H9 (cell line): ENCODE data around the gene NDUFB11. TPM values are rescaled to one million over a fixed set of nuclear protein-coding genes. Genes with fewer than 3 reads are reported as not detected.

Experiments
- DNase-seq: peaks from one replicate; pipeline ENCODE4 v3.0.0-alpha.2; 2017
- H2AFZ ChIP-seq: one replicate; pipeline ENCODE4 v1.6.1; 2013; ENCODE audit warnings: mild to moderate bottlenecking, low read length, control low read depth, moderate library complexity
- H2AK5ac ChIP-seq: 2 replicates; pipeline ENCODE4 v1.6.1; 2013; ENCODE audit warnings: low read length, control low read depth, mixed read lengths; ENCODE audit not compliant: insufficient read length
- H2BK120ac ChIP-seq: one replicate; pipeline ENCODE4 v1.6.1; 2013; ENCODE audit warnings: low read depth, mild to moderate bottlenecking, low read length, control low read depth, inconsistent platforms; ENCODE audit not compliant: poor library complexity, severe bottlenecking
- H2BK12ac ChIP-seq: 2 replicates; pipeline ENCODE4 v1.6.1; 2013; ENCODE audit warnings: low read length, control low read depth, mixed read lengths, low read depth; ENCODE audit not compliant: insufficient read length
- H2BK15ac ChIP-seq: 2 replicates; pipeline ENCODE4 v1.6.1; 2013; ENCODE audit warnings: low read depth, low read length, control low read depth
- H2BK20ac ChIP-seq: one replicate; pipeline ENCODE4 v1.6.1; 2013; ENCODE audit warnings: low read depth, mild to moderate bottlenecking, low read length, control low read depth, inconsistent platforms; ENCODE audit not compliant: poor library complexity, severe bottlenecking
- H2BK5ac ChIP-seq: 2 replicates; pipeline ENCODE4 v1.6.1; 2013; ENCODE audit warnings: low read length, control low read depth, mixed read lengths; ENCODE audit not compliant: insufficient read length
- H3K14ac ChIP-seq: 2 replicates; pipeline ENCODE4 v1.6.1; 2013; ENCODE audit warnings: low read length, control low read depth; ENCODE audit not compliant: insufficient read depth
- H3K18ac ChIP-seq: 2 replicates; pipeline ENCODE4 v1.6.1; 2013; ENCODE audit warnings: low read depth, mild to moderate bottlenecking, mixed read lengths, low read length, control low read depth; ENCODE audit not compliant: insufficient read length
- H3K23ac ChIP-seq: 2 replicates; pipeline ENCODE4 v1.6.1; 2013; ENCODE audit warnings: low read length, control low read depth, mixed read lengths, low read depth; ENCODE audit not compliant: insufficient read length
- H3K23me2 ChIP-seq: 2 replicates; pipeline ENCODE4 v1.6.1; 2013; ENCODE audit warnings: low read depth, mild to moderate bottlenecking, mixed read lengths, low read length, control low read depth; ENCODE audit not compliant: insufficient read length, poor library complexity, severe bottlenecking
- H3K27ac ChIP-seq: 2 replicates; pipeline ENCODE4 v1.5.1; 2013; ENCODE audit warnings: low read length, control low read depth, mixed read lengths, low read depth; ENCODE audit not compliant: insufficient read length
- H3K27me3 ChIP-seq: 2 replicates; pipeline ENCODE4 v1.6.1; 2013; ENCODE audit warnings: low read length, control low read depth, inconsistent platforms; ENCODE audit not compliant: insufficient read depth
- H3K4ac ChIP-seq: 2 replicates; pipeline ENCODE4 v1.6.1; 2013; ENCODE audit warnings: low read depth, mild to moderate bottlenecking, control low read depth, inconsistent platforms, low read length, moderate library complexity
- H3K4me1 ChIP-seq: 2 replicates; pipeline ENCODE4 v1.6.1; 2013; ENCODE audit warnings: low read length, control low read depth, inconsistent platforms; ENCODE audit not compliant: insufficient read depth
- H3K4me2 ChIP-seq: 2 replicates; pipeline ENCODE4 v1.6.1; 2013; ENCODE audit warnings: low read length, control low read depth, mixed read lengths; ENCODE audit not compliant: insufficient read length, insufficient read depth
- H3K56ac ChIP-seq: 2 replicates; pipeline ENCODE4 v1.6.1; 2013; ENCODE audit warnings: low read depth, mild to moderate bottlenecking, mixed read lengths, low read length, control low read depth; ENCODE audit not compliant: insufficient read length
- H3K79me1 ChIP-seq: 2 replicates; pipeline ENCODE4 v1.6.1; 2013; ENCODE audit warnings: low read depth, mild to moderate bottlenecking, moderate library complexity, low read length, control low read depth, inconsistent platforms; ENCODE audit not compliant: insufficient read depth, poor library complexity, severe bottlenecking
- H3K79me2 ChIP-seq: 2 replicates; pipeline ENCODE4 v1.6.1; 2013; ENCODE audit warnings: low read length, control low read depth, inconsistent platforms; ENCODE audit not compliant: insufficient read depth
- H3K9ac ChIP-seq: 2 replicates; pipeline ENCODE4 v1.6.1; 2013; ENCODE audit warnings: low read length, control low read depth, mixed read lengths; ENCODE audit not compliant: insufficient read length; ENCODE audit errors: extremely low read depth
- H3K9me3 ChIP-seq: one replicate; pipeline ENCODE4 v1.6.1; 2013; ENCODE audit warnings: low read depth, low read length, inconsistent platforms; ENCODE audit not compliant: control insufficient read depth
- H3T11ph ChIP-seq: one replicate; pipeline ENCODE4 v1.6.1; 2013; ENCODE audit warnings: mild to moderate bottlenecking, low read length, control low read depth, inconsistent platforms
- H4K20me1 ChIP-seq: one replicate; pipeline ENCODE4 v1.6.1; 2013; ENCODE audit not compliant: control insufficient read depth, insufficient read length, insufficient read depth
- H4K5ac ChIP-seq: 2 replicates; pipeline ENCODE4 v1.6.1; 2013; ENCODE audit warnings: low read depth, mild to moderate bottlenecking, mixed read lengths, low read length, control low read depth; ENCODE audit not compliant: insufficient read length
- H4K8ac ChIP-seq: replicated peaks from 2 replicates; pipeline ENCODE4 v1.6.1; 2013; ENCODE audit warnings: low read length, control low read depth, mixed read lengths, low read depth; ENCODE audit not compliant: insufficient read length
- H4K91ac ChIP-seq: 2 replicates; pipeline ENCODE4 v1.6.1; 2013; ENCODE audit warnings: low read depth, mild to moderate bottlenecking, moderate library complexity, mixed read lengths, low read length, control low read depth; ENCODE audit not compliant: insufficient read length
- H3K27ac Mint-ChIP-seq, 3 experiments: 2 replicates in 2 of 3; 3 replicates in 1 of 3; pipeline ENCODE4 v1.8.0; 2020 to 2021; ENCODE audit warnings: mixed read lengths in 3 of 3, mild to moderate bottlenecking in 1 of 3, moderate library complexity in 1 of 3
- H3K27me3 Mint-ChIP-seq: 2 replicates; pipeline ENCODE4 v1.8.0; 2021; ENCODE audit warnings: low read depth, mild to moderate bottlenecking, moderate library complexity, mixed read lengths
- H3K36me3 Mint-ChIP-seq, 3 experiments: 2 replicates in 2 of 3; 3 replicates in 1 of 3; pipeline ENCODE4 v1.8.0; 2020 to 2021; ENCODE audit warnings: low read depth in 3 of 3, mixed read lengths in 3 of 3; ENCODE audit not compliant: insufficient read depth in 1 of 3
- H3K4me1 Mint-ChIP-seq, 2 experiments: 2 replicates each; pipeline ENCODE4 v1.8.0; 2020; ENCODE audit warnings: mixed read lengths in 2 of 2
- H3K4me3 Mint-ChIP-seq, 2 experiments: 2 replicates in 1 of 2; 3 replicates in 1 of 2; pipeline ENCODE4 v1.8.0; 2020 to 2021; ENCODE audit warnings: mild to moderate bottlenecking in 2 of 2, mixed read lengths in 2 of 2, moderate library complexity in 1 of 2
- H3K9me3 Mint-ChIP-seq, 2 experiments: 2 replicates in 1 of 2; 3 replicates in 1 of 2; pipeline ENCODE4 v1.8.0; 2020; ENCODE audit warnings: mild to moderate bottlenecking in 2 of 2, mixed read lengths in 2 of 2, moderate library complexity in 1 of 2
- CTCF ChIP-seq: fragments of 200-600 bp; sonication (generic); conservative IDR thresholded peaks from 3 replicates; pipeline ENCODE4 v1.8.0; 2021; ENCODE audit warnings: antibody characterized with exemption, mild to moderate bottlenecking
- WGBS: extraction: QIAGEN DNeasy Blood & Tissue Kit; methylation state at CpG from one replicate; pipeline ENCODE4 v1.1.7; 2013; ENCODE audit warnings: missing lambda C conversion rate, low lambda C conversion rate, mixed read lengths; ENCODE audit not compliant: insufficient read length; ENCODE audit errors: extremely low coverage; 5-methylcytosine and 5-hydroxymethylcytosine counted together
- total RNA-seq: library from RNA; stranded (reverse); gene quantifications from 2 replicates; pipeline ENCODE4 v1.2.1, GENCODE V29; 2021

NDUFB11 gene
- total RNA-seq, 1 experiment from 2014 or later = 100 TPM

DNA sequence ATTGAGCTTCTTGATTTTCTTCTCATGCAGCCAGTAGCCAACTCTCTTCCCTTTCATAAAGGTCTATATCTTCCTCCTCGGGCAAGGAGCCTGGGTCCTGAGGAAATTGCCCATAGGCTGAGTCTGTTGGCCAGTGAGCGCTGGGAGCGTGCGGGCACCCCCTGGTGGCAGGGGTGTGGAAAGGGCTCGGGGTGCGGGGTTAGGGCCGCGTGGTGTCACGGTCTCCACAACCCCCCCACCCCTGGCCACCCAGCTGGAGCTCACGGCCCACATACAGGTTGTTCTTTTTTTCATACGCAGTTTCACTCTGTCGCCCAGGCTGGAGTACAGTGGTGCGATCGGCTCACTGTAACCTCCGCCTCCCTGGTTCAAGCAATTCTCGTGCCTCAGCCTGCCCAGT lies 13.6 kb upstream of the NDUFB11 start:
- Histone ChIP-seq H3K27me3 (no peaks in the 10 kb centered on the region), H2AK5ac (no peak overlapping the region), H2BK120ac (no peak overlapping the region), H2BK12ac (no peak overlapping the region), H3K27ac (no peak overlapping the region), H2AFZ (no peak overlapping the region), H3K79me1 (no peaks in the 10 kb centered on the region), H3K14ac (no peak overlapping the region), H2BK15ac (no peak overlapping the region), H3K18ac (no peak overlapping the region), H4K5ac (no peak overlapping the region), H3K9me3 (no peaks in the 10 kb centered on the region), H4K91ac (no peak overlapping the region), H2BK20ac (no peak overlapping the region), H4K8ac (no peak overlapping the region), H3K56ac (no peak overlapping the region), H3K23me2 (no peaks in the 10 kb centered on the region), H3K79me2 (no peaks in the 10 kb centered on the region; the same call in 1 of the 2 replicates), H3K4me2 (no peak overlapping the region), H3K23ac (no peak overlapping the region), H4K20me1 (no peaks in the 10 kb centered on the region), H3K4me1 (no peaks in the 10 kb centered on the region), H3K4ac (no peak overlapping the region), H3K9ac (no peak overlapping the region), H3T11ph (no peak overlapping the region), H2BK5ac (no peak overlapping the region)
- Mint-ChIP-seq H3K36me3 (peaks cover 36 to 54% (median 49%) of the 10 kb centered on the region in 3 experiments), H3K27ac (peak overlapping the region in 1 of 3 experiments; percentile 54; a peak in 1 of 7 replicates), H3K4me1 (no peaks in the 10 kb centered on the region), H3K4me3 (no peak overlapping the region; a peak in 1 of 5 replicates), H3K9me3 (peaks cover 61 to 74% of the 10 kb centered on the region in 2 experiments), H3K27me3 (no peaks in the 10 kb centered on the region)
- no peak for DNase-seq
- TF ChIP-seq CTCF = peak; percentile 47; the same call in 2 of the 3 replicates
- no CpG with 5 or more reads among the region's 16 CpGs for WGBS
